Fibroblast of skin of abdomen (primary cell): ENCODE data around the gene DAPK3. TPM values are rescaled to one million over a fixed set of nuclear protein-coding genes. Genes with fewer than 3 reads are reported as not detected.
"Not testable (repeated sequence)": the region's sequence is repeated elsewhere in the genome, so short reads cannot be mapped to it uniquely, and the experiment has no call there.

ENCODE experiments used
- DNase-seq: peaks from one replicate; pipeline ENCODE4 v3.0.0-alpha.2; 2013
- polyA plus RNA-seq, 2 experiments: library from polyadenylated mRNA; unstranded; fragments of 120-200 nt; gene quantifications; one replicate each; pipeline ENCODE4 v1.2.1, GENCODE V29; 2013; ENCODE audit not compliant: insufficient read length in 2 of 2

Gene DAPK3
- polyA plus RNA-seq (2013, experiment 1 of 2; ENCODE audit: insufficient read length), result 100 TPM
- 104 TPM for polyA plus RNA-seq (2013, experiment 2 of 2; ENCODE audit: insufficient read length)

DNA sequence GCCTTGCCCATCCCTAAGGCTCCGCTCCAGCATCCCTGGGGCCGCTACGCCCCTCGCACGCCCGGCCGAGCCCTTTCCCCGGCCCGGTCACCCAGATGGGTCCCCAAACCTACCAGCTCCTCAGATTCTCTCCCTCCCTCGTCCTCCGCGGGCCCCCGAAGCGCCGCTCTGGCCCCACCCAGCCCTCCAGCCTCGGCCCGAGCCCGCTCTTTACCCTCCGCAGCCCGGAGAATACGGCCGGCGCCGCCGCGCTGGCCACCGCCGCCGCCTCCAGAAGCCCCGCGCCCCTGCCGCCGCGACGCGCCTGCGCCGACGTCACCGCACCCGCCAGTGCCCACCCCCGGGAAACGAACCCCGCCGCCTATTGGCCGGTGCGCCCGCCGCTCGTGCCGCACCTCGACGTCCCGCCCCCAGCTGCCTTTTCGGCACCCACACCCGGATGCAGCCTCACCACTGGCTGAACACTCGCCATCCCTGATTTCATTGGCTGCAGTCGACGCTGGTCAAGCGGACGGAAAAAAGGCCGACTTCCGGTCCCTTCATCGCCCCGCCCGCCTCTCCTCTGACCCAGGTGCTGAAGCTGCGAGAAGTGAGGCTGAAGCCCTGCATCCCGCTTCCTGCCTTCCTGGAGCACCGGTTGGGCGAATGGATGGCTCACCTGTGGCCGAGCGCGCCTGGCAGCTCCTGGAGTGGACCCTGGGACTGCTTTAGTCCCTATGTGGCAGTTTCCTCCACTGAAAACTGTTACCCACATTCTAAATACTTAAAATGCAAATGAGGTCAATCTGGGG is at the start of gene DAPK3:
DAPK3 (minus strand) TSS at position 292 of the 791 bp plus-strand sequence. CDS start 1,364 bp downstream, outside the sequence.
- peak; percentile 98 for DNase-seq

DNA sequence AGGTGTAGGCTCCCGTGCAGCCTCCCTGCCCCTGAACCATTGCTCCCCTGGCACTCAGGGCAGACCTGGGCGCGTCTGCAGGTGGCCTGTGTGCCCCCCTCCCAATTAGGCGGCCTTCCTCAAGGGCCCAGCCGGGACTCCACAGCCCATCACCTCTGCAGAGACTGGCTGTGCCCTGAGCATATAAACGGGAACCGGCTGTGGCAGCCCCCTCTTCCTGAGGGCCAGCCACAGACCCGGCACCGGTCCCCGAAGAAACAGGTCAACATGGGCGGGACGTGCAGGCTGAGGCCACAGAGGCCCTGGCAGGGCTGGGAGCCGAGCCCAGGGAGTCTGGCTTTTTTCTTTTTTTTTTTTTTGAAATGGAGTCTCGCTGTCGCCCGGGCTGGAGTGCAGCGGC is 48.7 kb upstream of the DAPK3 start:
- DNase-seq, result no peak

DNA sequence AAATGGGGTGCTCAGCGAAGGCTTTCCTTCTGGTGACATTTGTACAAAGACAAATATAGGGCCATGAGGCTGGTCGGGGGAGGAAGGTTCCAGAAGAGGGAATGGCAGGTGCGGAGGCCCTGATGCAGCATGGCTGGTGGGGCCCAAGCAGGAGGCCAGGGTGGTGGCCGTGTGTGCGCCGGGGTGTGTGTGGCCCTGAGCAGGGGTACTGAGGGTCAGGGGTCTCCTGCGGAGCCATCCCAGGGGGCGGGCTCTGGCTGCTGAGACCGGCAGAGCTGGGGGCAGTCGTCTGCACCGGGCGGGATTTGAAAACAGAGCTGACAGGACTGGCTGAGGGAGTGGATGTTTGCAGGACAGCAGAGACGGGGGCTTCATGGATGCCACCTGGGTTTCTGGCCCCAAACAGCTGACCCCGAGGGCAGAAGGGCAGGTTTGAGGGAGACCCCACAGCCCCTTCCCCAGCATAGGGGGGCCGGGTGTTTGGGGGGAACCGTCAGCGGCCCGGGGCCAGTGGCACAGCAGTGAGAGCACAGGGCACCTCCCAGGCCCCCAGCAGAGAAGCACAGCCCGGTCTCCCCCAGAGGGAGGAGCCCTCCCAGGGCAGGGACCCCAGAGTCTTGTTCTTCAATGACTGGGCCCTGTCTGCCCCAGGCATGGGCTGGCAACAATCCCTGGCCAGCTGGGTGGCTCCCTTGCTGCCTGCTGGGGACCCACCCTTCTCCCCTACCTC is 48.0 kb upstream of the DAPK3 start:
- no peak for DNase-seq

DNA sequence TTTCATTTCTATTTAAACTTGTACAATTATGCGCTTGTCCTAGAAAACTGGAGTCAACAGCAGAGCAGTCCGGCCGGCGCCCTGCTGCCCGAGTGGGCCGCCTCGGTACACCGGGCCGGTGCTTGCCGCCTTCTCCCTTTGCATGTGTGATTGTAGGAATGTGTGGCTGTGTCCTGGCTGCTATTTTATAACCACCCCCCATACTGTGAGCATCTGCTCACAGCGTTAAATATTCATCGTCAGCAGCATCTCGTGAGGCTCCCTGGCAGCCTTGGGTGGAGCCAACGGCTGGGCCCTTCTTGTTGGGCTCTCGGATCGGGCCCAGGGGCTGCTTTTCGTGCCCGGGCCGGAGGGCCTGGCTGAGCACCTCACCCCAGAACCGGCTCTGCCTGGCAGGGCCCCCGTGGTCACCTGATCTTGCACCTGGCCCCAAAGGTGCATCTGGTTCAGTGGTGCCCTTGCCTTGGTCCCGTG is 47.3 kb upstream of the DAPK3 start:
- DNase-seq, result no peak

DNA sequence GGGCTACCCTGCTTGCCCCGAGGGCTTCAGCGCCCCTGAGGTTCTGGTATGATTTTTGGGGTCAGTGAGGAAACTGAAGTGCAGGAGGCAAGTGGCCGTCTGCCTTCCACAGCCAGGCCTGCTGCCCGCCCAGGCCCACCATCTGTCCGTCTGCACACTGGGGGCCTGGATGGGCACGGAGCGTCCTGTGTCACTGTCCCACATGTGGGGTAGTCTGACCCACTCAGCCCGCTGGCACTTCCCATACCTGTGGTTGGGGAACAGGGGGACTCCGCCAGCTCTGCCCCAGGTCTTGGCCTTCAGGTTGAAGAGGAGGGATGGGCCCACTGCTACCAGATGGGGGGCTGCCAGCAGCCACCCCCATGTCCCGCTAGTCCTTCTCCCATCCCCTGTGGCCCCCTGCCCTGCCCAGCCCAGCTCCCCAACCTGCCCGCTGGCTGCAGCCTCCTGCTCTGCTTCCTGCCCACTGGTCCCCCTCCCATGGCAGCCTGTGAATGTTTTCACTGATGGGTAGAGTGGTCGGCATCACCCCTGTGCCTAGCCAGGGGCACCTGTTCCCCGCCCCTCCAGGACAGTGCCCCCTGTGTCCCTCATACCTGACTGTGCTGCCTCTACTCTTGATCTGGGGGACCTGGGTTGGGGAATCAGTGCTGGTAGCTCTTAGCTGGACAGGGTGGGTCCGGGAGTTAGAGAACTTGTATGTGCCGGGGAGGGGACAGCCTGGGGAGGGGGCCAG is 46.2 kb upstream of the DAPK3 start:
- no peak for DNase-seq

DNA sequence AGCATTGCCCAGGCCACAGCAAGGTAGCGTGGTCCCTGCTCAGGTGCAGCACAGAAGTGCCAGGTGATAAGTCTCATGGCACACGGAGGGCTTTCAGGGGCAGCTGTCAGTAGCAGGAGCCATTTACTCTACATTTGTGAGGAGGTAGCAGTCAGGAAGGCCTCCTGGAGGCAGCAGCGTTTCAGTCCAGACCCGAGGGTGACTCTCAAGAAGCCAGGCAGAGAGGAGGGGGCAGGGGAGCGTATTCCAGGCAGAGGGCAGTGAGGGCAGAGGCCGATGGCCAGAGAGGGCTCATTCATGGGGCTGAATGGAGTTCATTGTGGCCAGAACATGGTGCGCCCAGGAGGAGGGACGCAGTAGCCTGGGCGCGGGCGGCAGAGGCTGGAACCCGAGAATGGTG is 45.6 kb upstream of the DAPK3 start:
- DNase-seq, result no peak

DNA sequence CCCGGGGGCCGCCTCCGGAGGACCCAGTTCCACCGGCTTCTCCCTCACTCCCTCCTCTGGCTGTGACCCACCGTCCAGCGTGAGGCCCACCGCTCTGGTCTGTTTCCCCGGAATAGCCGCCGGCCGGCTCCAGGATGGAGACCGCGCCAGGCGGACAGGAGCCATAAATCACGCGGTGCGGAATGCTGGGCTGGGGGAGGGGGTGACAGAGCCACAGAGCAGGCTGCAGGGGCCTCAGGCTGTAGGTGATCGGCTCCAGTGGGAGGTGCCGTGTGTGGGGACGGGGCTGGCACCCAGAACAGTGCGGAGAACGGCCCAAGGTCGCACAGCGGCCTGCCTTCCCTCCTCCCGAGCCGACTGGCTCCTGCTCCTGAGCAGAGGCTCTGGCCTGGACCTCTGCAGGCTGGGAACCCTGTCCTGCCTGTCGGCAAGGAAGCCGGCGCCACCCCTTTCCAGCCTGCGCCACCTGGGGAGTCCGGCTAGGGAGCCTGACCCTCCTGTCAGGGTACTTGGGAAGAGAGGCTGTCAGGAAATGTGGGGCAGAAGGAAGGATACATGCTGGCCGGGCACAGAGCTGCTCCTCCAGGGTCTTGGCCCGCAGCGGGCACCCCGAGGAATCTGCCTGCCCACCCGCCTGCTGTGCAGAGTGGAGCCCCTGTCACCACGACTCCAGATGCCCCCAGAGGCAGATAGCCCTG is 45.0 kb upstream of the DAPK3 start:
- no peak for DNase-seq

DNA sequence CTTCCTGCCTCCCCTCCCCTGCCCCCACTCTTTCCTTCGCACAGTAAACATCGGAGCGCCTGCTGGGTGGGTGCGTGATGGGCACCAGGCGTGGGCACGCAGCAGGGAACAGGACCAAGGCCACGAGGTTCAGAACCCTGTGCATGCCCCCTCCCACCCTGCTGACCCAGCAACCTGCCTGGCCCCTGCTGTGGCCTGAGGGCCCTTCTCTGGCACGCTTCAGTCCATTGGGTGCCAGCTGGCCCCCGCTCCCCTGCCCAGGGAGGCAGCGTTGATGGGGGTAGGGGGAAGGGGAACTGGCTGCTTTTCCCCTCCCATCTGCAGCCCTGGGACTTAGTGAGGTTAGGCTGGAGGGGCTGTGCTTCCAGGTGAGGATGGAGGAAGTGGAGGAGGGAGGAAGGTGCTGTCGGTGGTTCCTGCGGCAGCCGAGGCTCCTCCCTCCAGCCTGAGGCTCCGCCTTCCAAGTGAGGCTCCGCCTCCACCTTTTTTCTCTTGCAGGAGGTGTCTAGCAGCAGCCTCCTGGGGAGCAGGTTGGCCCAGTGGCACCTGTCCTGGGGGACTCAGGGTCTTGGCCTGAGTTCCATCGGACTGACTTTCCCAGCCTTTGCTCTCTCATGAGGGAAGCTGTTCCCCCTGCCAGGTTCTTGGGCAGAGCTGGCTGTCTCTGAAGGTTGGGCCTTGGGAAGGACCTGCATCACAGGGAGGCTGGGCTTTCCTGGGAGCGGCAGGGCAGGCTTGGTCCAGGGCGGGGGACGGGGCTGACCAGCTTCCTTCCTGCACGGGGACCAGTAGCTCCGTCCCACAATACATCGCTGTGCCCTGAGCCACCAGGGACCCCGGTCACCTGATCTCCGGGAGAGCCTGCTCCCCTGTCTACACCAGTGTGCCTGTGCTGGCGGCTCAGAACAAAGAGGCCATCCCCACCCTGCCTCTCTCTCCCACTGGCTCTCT is 43.9 kb upstream of the DAPK3 start:
- no peak for DNase-seq

DNA sequence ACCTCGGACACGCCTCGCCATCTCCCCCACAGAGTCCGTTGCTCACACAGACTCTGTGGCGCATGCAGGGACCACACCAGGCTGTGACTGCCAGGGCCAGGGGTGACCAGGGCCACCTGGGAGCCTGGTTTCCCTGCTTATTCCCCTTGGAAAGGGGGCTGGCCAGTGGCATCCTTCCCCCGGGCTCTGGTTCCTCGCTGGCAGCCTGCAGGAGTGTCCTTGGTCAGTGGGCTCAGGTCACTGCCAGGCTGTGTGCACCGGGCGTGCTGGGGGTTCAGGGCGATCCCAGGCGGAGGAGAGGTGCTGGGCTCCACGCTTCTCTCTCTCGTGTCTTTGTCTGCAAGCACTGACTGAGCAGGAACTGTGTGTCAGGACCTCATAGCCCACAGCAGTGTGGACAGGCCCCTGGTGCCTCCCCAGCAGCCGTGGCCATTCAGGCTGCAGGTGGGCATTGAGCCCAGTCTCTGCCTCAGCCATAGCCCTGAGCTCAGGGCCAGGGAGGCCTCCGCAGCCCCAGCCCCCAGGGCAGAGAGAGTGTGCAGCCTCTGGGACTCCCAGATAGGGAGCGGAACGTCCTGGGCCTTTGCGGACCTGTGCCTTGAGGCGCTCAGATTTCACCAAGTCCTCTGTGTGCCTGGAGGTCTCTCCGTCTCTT is 43.1 kb upstream of the DAPK3 start:
- no peak for DNase-seq

DNA sequence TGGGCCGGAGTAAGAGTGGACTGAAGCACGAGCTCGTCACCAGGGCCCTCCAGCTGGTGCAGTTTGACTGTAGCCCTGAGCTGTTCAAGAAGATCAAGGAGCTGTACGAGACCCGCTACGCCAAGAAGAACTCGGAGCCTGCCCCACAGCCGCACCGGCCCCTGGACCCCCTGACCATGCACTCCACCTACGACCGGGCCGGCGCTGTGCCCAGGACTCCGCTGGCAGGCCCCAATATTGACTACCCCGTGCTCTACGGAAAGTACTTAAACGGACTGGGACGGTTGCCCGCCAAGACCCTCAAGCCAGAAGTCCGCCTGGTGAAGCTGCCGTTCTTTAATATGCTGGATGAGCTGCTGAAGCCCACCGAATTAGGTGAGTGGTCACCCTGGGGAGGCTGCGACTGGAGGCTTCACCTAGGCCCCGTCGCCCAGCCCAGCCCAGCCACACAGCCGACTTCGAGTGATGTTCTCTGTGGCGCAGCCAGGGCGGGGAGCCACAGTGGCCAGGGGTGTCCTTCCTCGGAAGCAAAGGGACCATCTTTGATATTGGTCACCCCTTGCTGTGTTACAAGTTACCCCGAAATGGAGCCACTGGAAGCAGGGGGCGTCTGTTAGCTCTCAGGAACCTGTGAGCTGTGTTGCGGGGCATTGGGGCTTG is 42.2 kb upstream of the DAPK3 start:
- no peak for DNase-seq

DNA sequence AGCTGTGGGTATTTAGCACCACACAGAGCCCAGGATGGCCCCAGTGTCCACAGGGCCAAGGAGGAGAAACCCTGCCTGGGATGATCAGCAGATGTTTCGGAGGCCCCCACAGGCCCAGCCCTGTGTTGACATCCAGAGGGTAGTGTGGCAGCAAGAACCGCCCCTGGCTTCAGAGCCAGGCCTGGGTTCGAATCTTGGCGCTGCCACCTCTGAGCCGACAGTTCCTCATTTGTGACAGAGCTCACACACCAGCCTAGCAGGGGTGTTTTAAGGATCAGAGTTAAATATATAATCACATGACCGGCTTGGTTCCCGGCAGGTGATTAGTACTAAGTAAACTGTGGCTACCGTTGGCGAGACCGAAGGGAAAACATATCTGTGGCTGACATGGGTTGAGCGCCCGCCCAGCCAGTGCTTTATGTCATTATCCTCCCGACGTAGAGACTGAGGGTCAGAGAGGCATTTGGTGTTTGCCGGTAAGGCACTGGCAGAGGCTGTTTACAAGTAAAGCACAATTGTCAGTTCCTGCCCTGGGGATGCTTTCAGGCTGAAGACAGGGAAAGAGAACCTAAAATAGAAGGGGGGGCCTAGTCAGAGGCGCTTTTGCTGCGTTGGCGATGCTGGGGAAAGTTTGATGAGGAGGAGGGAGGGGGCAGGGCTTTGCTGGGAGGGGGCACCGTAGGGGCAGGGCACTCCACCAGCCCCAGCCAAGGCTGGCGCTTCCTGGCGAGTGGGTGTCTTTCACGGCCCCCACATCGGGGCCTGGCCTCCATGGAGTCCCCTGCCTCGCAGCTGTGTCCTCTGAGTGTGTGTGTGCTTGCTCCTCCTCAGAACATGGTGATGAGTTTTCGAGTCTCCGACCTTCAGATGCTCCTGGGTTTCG is 41.4 kb upstream of the DAPK3 start:
- DNase-seq, result no peak

DNA sequence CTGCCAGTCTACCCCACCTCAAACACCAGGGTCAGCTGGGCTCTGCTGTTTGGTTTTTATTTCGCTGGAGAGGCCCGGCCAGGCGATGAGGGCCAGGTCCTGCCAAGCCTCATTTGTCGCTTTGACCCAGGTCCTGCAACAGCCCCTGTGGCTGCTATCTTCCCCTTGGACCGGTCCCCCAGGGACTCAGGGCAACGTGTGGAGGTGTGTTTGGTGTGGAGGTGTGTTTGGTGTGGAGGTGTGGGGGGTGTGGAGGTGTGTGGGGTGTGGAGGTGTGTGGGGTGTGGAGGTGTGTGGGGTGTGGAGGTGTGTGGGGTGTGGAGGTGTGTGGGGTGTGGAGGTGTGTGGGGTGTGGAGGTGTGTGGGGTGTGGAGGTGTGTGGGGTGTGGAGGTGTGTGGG is 40.5 kb upstream of the DAPK3 start:
- DNase-seq, result not testable (repeated sequence)

DNA sequence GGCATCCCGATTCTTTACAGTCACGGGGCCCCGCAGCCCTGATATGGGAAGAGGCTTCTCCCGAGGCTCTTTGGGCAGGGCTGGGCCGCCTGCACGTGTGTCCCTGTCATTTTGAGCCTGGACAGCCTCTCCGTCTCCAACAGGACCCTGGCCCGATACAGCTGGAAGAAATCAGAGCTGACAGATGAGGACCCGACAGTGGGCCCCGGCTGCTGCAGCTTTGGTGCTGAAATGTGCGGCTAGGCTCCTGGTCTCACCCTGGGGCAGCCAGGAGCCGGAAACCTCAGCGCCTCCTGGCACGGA is 39.9 kb upstream of the DAPK3 start:
- DNase-seq, result no peak

DNA sequence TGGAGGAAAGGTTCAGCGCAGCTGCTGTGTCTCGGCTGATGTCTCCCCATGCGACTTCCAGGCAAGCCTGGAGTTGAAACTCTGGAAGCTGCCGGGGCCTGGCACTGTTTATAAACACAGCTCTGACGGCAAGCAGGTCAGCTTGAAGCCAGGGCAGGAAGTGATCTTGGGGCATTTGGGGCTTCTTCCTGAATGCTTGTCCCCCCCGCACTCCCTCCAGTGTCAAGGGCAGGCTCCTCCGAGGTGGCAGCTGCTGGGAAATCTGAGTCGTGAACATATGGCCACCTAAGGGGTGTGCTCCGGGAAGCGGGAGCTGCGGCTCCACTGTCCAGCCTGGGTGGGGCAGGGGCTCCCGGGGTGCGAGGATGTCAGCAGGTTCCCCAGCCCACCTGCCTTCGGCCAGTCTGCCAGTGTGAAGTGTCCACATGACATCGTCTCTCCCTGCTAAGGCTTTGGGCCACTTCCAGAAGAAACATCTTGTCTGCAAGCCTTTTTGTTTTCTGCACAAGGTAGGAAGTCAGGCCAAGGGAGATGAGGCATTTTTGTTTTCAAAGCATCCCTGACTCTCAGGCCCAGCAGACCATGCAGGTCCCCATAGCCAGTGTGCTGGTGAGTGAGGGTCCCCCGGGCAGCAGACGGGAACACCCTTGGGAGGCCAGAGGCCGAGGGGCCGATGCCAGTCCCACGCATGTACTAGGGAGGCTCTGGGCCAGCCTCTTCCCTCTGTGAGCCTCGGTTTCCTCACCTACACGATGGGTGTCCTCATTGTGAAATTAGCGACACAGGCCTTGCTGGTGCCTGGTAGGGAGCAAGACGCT is 39.3 kb upstream of the DAPK3 start:
- no peak for DNase-seq

DNA sequence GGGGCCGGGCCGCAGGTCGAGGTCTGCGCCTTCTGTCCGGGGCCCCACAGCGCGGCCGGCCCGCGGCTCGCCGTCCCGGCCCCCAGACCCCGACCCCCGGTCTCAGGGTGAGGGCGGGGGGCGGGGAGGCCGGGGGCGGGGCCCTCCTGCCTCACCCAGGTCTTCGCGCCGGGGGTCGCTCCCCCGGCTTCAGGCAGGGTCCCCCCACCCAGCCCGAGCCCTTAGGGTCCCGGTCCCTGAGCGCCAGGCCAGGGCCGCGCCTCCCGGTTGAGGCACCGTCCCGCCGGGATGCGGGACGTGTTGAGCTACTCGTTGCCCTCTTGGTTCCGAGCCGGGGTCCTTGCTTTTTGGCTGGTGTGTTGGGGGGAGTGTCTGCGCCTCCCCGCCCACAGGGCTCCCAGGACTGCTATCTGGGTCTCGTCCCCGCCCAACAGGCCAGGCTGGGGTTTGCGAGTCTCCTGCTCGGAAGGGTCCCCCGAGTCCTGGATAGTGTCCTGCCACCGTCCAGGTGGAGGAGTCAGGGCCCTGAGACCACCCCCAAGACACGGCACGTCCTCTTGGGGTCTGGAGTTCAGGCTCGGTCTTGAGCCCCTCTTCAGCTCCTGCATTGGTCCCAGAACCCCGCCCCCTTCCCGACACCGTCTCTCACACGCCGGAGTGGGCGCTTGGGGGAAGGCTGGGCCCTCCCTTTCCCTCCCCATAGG is 37.1 kb upstream of the DAPK3 start:
- DNase-seq, result no peak

DNA sequence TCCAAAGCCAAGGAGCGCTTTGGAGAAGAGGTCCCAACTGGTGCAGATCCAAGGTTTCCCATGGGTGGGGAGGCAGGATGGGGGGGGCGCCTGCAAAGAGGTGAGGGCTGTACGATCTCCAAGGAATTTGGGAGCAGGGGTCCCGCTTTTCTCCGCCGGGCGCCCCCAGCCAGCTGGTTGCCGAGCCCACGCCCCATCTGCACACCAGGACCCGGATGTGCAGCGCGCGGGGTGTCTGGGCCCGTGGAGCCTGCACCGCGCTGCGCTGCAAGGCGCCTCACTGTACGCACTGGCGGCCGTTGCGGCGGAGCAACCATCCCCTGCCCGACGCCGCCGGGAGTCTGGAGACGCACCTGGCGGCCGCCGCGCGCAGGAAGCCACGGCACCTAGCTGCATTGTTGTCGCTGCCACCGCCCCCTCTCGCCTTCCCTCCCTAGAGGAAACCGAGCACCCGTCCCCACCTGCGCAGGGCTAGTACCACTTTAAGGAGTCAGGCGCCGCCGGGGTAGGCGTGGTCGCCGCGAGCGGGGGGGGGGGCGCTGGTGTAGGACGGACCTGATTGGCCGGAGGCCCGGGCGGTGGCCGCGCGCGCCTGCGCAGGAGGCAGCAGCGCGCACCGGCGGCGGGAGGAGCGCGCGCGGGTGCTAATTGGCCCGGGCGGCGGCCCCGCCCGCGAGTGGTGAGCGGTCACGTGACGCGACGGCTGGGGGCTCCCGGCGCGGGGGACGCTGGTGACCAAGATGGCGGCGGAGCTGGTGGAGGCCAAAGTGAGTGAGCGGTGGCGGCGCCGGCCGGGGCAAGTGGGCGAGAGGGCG is 36.3 kb upstream of the DAPK3 start, which contains the start of gene PIAS4:
PIAS4 (plus strand) TSS at position 716 of the 815 bp plus-strand sequence; CDS start at position 741, 25 bp downstream.
- peak; percentile 95 for DNase-seq

DNA sequence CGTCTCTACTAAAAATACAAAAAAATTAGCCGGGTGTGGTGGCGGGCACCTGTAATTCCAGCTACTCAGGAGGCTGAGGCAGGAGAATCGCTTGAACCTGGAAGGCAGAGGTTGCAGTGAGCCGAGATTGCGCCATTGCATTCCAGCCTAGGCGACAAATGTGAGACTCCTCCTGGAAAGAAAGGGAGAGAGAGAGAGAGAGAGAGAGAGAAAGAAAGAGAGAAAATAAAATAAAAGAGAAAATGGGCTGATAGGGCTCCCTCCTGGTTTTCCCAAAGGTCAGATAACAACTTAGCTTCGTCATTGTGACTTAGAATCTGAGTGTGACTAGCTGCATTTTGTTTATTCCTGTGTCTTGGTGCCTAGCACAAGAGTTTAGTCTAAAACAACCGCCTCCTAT is 34.5 kb upstream of the DAPK3 start:
- not testable (repeated sequence) for DNase-seq
